SK-N-SH (cell line): Measurements from ENCODE around the gene RRP7A.
"Not testable (repeated sequence)": the region's sequence is repeated elsewhere in the genome, so short reads cannot be mapped to it uniquely, and the experiment has no call there.

Source experiments
- ELF1 ChIP-seq: IDR thresholded peaks from 2 replicates; pipeline ENCODE4 v1.4.0; 2012
- EZH2phosphoT487 ChIP-seq: fragments of 200-600 bp; sonication (generic); IDR thresholded peaks from 2 replicates; pipeline ENCODE4 v1.6.1; 2017; ENCODE audit warnings: low read depth, mixed run types, mild to moderate bottlenecking, antibody characterized with exemption, moderate library complexity, borderline replicate concordance
- PBX3 ChIP-seq: IDR thresholded peaks from 2 replicates; pipeline ENCODE4; 2012
- POLR2AphosphoS5 ChIP-seq: IDR thresholded peaks from 2 replicates; pipeline ENCODE4 v1.6.1; 2012; ENCODE audit warnings: low read depth, low read length
- RCOR1 ChIP-seq: fragments of 150-350 bp; IDR thresholded peaks from 2 replicates; pipeline ENCODE4 v1.6.1; 2017; ENCODE audit warnings: antibody characterized with exemption, low read length
- RFX5 ChIP-seq: IDR thresholded peaks from 2 replicates; pipeline ENCODE4 v1.6.1; 2012; ENCODE audit warnings: mild to moderate bottlenecking, improper control_type of control experiment, low read length
- TAF1 ChIP-seq: IDR thresholded peaks from 2 replicates; pipeline ENCODE4 v1.6.1; 2012; ENCODE audit warnings: low read depth, mild to moderate bottlenecking, low read length, moderate library complexity, borderline replicate concordance
- TF ChIP-seq, protein P1 (sequence below): fragments of 200-600 bp; sonication (generic); IDR thresholded peaks from 2 replicates; pipeline ENCODE4 v1.6.1; 2017; ENCODE audit warnings: antibody characterized with exemption, mild to moderate bottlenecking, moderate library complexity
- TF ChIP-seq, protein P2 (sequence below): IDR thresholded peaks from 2 replicates; pipeline ENCODE4 v1.6.1; 2012; ENCODE audit warnings: mild to moderate bottlenecking, low read depth, low read length, moderate library complexity

- TF ChIP-seq, protein P1, sequence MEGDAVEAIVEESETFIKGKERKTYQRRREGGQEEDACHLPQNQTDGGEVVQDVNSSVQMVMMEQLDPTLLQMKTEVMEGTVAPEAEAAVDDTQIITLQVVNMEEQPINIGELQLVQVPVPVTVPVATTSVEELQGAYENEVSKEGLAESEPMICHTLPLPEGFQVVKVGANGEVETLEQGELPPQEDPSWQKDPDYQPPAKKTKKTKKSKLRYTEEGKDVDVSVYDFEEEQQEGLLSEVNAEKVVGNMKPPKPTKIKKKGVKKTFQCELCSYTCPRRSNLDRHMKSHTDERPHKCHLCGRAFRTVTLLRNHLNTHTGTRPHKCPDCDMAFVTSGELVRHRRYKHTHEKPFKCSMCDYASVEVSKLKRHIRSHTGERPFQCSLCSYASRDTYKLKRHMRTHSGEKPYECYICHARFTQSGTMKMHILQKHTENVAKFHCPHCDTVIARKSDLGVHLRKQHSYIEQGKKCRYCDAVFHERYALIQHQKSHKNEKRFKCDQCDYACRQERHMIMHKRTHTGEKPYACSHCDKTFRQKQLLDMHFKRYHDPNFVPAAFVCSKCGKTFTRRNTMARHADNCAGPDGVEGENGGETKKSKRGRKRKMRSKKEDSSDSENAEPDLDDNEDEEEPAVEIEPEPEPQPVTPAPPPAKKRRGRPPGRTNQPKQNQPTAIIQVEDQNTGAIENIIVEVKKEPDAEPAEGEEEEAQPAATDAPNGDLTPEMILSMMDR: not testable (repeated sequence)
- TF ChIP-seq RCOR1, EZH2phosphoT487, TAF1, RFX5, ELF1, POLR2AphosphoS5, PBX3: not testable (repeated sequence)
- TF ChIP-seq, protein P2, sequence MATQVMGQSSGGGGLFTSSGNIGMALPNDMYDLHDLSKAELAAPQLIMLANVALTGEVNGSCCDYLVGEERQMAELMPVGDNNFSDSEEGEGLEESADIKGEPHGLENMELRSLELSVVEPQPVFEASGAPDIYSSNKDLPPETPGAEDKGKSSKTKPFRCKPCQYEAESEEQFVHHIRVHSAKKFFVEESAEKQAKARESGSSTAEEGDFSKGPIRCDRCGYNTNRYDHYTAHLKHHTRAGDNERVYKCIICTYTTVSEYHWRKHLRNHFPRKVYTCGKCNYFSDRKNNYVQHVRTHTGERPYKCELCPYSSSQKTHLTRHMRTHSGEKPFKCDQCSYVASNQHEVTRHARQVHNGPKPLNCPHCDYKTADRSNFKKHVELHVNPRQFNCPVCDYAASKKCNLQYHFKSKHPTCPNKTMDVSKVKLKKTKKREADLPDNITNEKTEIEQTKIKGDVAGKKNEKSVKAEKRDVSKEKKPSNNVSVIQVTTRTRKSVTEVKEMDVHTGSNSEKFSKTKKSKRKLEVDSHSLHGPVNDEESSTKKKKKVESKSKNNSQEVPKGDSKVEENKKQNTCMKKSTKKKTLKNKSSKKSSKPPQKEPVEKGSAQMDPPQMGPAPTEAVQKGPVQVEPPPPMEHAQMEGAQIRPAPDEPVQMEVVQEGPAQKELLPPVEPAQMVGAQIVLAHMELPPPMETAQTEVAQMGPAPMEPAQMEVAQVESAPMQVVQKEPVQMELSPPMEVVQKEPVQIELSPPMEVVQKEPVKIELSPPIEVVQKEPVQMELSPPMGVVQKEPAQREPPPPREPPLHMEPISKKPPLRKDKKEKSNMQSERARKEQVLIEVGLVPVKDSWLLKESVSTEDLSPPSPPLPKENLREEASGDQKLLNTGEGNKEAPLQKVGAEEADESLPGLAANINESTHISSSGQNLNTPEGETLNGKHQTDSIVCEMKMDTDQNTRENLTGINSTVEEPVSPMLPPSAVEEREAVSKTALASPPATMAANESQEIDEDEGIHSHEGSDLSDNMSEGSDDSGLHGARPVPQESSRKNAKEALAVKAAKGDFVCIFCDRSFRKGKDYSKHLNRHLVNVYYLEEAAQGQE: not testable (repeated sequence)
Observed at GRCh38 chr22:42515304-42515703, 4.3 kb downstream of the RRP7A start.
